Thoracic aorta (tissue), 2 donors: ENCODE results near the gene CRISPLD2. TPM values are rescaled to one million over a fixed set of nuclear protein-coding genes. Genes with fewer than 3 reads are reported as not detected.

Experiments
- ATAC-seq: fragments of 150-250 bp; one replicate; pipeline ENCODE4 v1.8.0; 2017; ENCODE audit warnings: low read depth; ENCODE audit not compliant: insufficient number of reproducible peaks, low FRiP score
- DNase-seq: peaks from one replicate; pipeline ENCODE4 v3.0.0-alpha.2; 2020; ENCODE audit warnings: low spot score
- H3K27ac ChIP-seq, 2 donors: fragments of 200-600 bp; sonication (generic); 1 replicate in 1 of 2; 2 replicates in 1 of 2; pipeline ENCODE4 v1.5.1; 2016; ENCODE audit warnings: mild to moderate bottlenecking in 2 of 2, moderate library complexity in 2 of 2
- H3K27me3 ChIP-seq: fragments of 200-600 bp; sonication (generic); replicated peaks from 2 replicates; pipeline ENCODE4 v1.6.0; 2016; ENCODE audit warnings: mild to moderate bottlenecking; ENCODE audit not compliant: insufficient read depth
- H3K36me3 ChIP-seq: fragments of 200-600 bp; sonication (generic); one replicate; pipeline ENCODE4 v1.5.1; 2016
- H3K4me1 ChIP-seq, 2 donors: fragments of 200-600 bp; sonication (generic); 1 replicate in 1 of 2; 2 replicates in 1 of 2; pipeline versions ENCODE4 v1.5.1 to v1.6.0; 2016; ENCODE audit warnings: low read depth in 2 of 2, mild to moderate bottlenecking in 1 of 2; ENCODE audit not compliant: control insufficient read depth in 1 of 2
- H3K4me3 ChIP-seq: fragments of 200-600 bp; sonication (generic); 2 replicates; pipeline ENCODE4 v1.5.1; 2016; ENCODE audit warnings: mild to moderate bottlenecking
- H3K9me3 ChIP-seq: fragments of 200-600 bp; sonication (generic); 2 replicates; pipeline ENCODE4 v1.5.1; 2016
- CTCF ChIP-seq: fragments of 200-600 bp; sonication (generic); IDR thresholded peaks from one replicate; pipeline ENCODE4 v1.5.1; 2019; ENCODE audit warnings: antibody characterized with exemption
- total RNA-seq, 2 donors: library from RNA; depleted of rRNA; stranded (reverse); fragments of >200 nt; gene quantifications; one replicate each; pipeline versions ENCODE4 v1.1.0 to v1.2.3, GENCODE V29; 2016

CRISPLD2 gene
- total RNA-seq, 2 donors from 2014 or later = 116 to 390 TPM

GRCh38 chr16:84859681-84860080 lies 39.9 kb downstream of the CRISPLD2 start:
- H3K27ac ChIP-seq = no peak overlapping the region
- ATAC-seq = no peak
- no peak for TF ChIP-seq CTCF
- no peaks in the 10 kb centered on the region for H3K36me3 ChIP-seq
- DNase-seq = no peak
- H3K27me3 ChIP-seq = no peaks in the 10 kb centered on the region
- H3K4me3 ChIP-seq = no peak overlapping the region
- peaks cover 4 to 14% of the 10 kb centered on the region in 2 donors for H3K4me1 ChIP-seq
- H3K9me3 ChIP-seq = peaks cover 5% of the 10 kb centered on the region

GRCh38 chr16:84860383-84860782 lies 40.6 kb downstream of the CRISPLD2 start:
- no peak for TF ChIP-seq CTCF
- Histone ChIP-seq H3K27me3 (no peaks in the 10 kb centered on the region), H3K36me3 (no peaks in the 10 kb centered on the region), H3K4me3 (no peak overlapping the region), H3K27ac (no peak overlapping the region), H3K9me3 (peaks cover 5% of the 10 kb centered on the region), H3K4me1 (peaks cover 4 to 14% of the 10 kb centered on the region in 2 donors)
- DNase-seq (no peak), ATAC-seq (no peak)

- no peak for DNase-seq
- no peaks in the 10 kb centered on the region for H3K36me3 ChIP-seq
- TF ChIP-seq CTCF = no peak
- H3K4me3 ChIP-seq = no peak overlapping the region
- H3K4me1 ChIP-seq = peaks cover 4 to 14% of the 10 kb centered on the region in 2 donors
- peaks cover 5% of the 10 kb centered on the region for H3K9me3 ChIP-seq
- H3K27me3 ChIP-seq = no peaks in the 10 kb centered on the region
- no peak overlapping the region for H3K27ac ChIP-seq
- ATAC-seq = no peak
Observed at GRCh38 chr16:84861671-84862070, 41.9 kb downstream of the CRISPLD2 start.

GRCh38 chr16:84862804-84863480 lies 43.2 kb downstream of the CRISPLD2 start:
- ATAC-seq = no peak
- no peak for TF ChIP-seq CTCF
- Histone ChIP-seq H3K4me1 (peaks cover 4 to 14% of the 10 kb centered on the region in 2 donors), H3K9me3 (peaks cover 5% of the 10 kb centered on the region), H3K27ac (no peak overlapping the region), H3K27me3 (no peaks in the 10 kb centered on the region), H3K36me3 (no peaks in the 10 kb centered on the region), H3K4me3 (no peak overlapping the region)
- DNase-seq = no peak

GRCh38 chr16:84863481-84863814 lies 43.7 kb downstream of the CRISPLD2 start:
- DNase-seq (no peak), ATAC-seq (no peak)
- Histone ChIP-seq H3K36me3 (no peaks in the 10 kb centered on the region), H3K4me1 (peaks cover 4 to 14% of the 10 kb centered on the region in 2 donors), H3K4me3 (no peak overlapping the region), H3K27me3 (no peaks in the 10 kb centered on the region), H3K9me3 (peaks cover 5% of the 10 kb centered on the region), H3K27ac (no peak overlapping the region)
- no peak for TF ChIP-seq CTCF
